Measurements from ENCODE around the gene XYLT1. TPM values are rescaled to one million over a fixed set of nuclear protein-coding genes. Genes with fewer than 3 reads are reported as not detected.

XYLT1 gene
- total RNA-seq, 1 donor from 2014 or later, result 14.7 TPM

DNA sequence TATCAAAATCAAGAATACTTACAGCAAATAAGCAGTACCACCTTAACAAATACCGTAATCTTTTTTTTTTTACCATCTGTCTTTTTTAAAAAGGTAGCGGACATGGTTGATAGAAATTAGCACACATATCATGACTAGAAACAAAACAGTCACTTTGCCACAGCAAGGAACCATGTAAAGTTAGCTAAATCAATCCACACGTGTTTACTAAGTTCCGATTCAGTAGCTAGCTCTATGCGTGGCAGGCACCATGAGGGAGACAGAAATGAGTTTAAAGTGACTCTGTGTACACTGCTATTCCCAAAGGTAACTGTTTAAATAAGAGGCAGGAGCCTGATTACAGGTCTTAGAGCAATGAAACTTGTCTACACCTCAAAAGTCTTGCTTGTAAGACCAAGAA is 108.6 kb downstream of the XYLT1 start:
- H3K27ac Mint-ChIP-seq, result peak overlapping the region; percentile 75
- intact Hi-C loops (cut with micrococcal nuclease), result loop anchor here (5.0 kb wide), 1 partner anchor 90 kb away; no protein-coding TSS in a partner anchor

DNA sequence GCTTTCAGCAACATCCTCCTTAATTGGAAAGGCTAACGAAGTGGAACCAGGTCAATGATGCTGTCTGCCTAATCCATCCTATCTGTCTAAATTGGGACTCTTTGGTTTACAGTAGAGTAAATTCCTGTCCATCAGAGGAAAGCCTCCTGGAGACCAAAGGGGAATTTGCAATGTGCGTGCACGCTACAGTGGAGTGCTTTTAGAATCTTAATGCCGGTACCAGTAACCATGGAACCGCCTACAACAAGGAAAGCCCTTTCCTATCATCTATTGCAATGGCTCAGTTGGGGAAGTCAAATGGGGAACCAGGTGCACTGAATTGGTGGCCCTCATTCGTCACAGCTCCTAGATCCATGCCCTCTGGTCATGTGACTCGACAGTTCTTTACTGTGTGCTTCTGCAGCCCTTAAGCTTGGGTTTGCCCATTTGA is 110.1 kb downstream of the XYLT1 start:
- peaks cover 19% of the 10 kb centered on the region for H3K36me3 Mint-ChIP-seq (ENCODE audit: low read depth)
- H3K27ac Mint-ChIP-seq, result peak overlapping the region; percentile 88
- H3K4me3 Mint-ChIP-seq, result no peak overlapping the region
- no peak for DNase-seq
- no peaks in the 10 kb centered on the region for H3K9me3 Mint-ChIP-seq
- intact Hi-C loops (cut with micrococcal nuclease), result loop anchor here (5.0 kb wide), 1 partner anchor 92 kb away; no protein-coding TSS in a partner anchor
- peaks cover 75% of the 10 kb centered on the region for H3K4me1 Mint-ChIP-seq
- H3K27me3 Mint-ChIP-seq, result no peaks in the 10 kb centered on the region

More for the DNA sequence above, 108.6 kb downstream of the XYLT1 start:
- no peak for DNase-seq
- H3K4me1 Mint-ChIP-seq, result peaks cover 85% of the 10 kb centered on the region
- H3K27me3 Mint-ChIP-seq, result no peaks in the 10 kb centered on the region
- no peak overlapping the region for H3K4me3 Mint-ChIP-seq
- H3K36me3 Mint-ChIP-seq (ENCODE audit: low read depth), result peaks cover 16% of the 10 kb centered on the region
- no peaks in the 10 kb centered on the region for H3K9me3 Mint-ChIP-seq

DNA sequence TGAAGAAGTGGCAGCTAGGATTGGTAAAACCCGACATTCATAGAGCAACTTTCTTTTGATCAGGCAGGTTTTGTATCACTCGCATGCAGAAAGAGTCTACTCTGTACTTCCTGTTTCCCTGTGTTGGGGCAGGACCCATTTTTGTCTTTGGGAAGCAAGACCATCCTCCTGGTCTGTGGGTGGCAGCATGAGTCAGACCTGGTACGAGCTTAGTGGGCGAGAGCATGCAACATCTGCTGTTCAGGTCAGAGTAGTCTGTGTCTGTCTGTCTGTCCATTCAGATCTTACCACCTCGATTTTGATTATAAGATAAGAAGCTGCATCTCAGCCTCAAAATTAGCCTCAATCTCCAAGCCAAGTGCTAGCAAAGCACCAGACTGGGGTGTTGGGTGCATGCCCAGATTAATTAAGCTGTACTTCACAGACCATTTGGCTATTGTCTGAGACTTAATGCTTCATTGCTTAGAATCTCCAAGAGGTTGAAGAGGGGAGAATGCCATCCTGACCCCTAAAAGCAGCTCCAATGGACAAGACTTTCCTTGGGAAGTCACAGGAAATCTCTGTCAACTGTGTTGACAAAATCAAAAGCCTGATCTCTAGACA is 110.9 kb downstream of the XYLT1 start:
- H3K27me3 Mint-ChIP-seq, result no peaks in the 10 kb centered on the region
- H3K4me1 Mint-ChIP-seq, result peaks cover 68% of the 10 kb centered on the region
- H3K27ac Mint-ChIP-seq, result peak overlapping the region; percentile 88
- peak overlapping the region; percentile 37 for H3K4me3 Mint-ChIP-seq
- peaks cover 24% of the 10 kb centered on the region for H3K36me3 Mint-ChIP-seq (ENCODE audit: low read depth)
- no peaks in the 10 kb centered on the region for H3K9me3 Mint-ChIP-seq
- peak; percentile 78 for DNase-seq
- intact Hi-C loops (cut with micrococcal nuclease), result loop anchor here (1.0 to 5.0 kb wide), 2 partner anchors 12 to 92 kb away; no protein-coding TSS in a partner anchor

DNA sequence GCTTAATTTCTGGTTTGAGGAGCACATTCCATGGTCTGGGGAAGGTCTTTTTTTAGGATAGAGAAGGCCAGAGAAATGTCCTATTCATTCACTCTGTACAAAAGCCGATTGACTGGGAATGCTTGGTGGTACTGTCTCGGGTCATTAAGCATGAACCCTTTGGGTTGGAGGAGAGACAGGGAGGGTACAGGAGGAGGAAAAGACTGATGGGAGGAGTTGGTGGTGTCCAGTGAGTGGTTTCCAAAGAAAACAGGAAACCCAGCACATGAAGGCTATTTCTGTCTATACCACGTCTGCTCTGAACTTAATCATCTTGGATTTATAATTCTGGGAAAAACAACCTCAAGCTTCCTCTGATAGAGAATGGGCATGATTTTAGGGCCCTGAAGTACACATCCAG is 111.9 kb downstream of the XYLT1 start:
- intact Hi-C loops (cut with micrococcal nuclease), result loop anchor here (1.0 kb wide), 1 partner anchor 11 kb away; no protein-coding TSS in a partner anchor
- no peak for DNase-seq
- Mint-ChIP-seq H3K4me3 (peak overlapping the region; percentile 37), H3K27me3 (no peaks in the 10 kb centered on the region), H3K4me1 (peaks cover 64% of the 10 kb centered on the region), H3K9me3 (no peaks in the 10 kb centered on the region), H3K27ac (peak overlapping the region; percentile 88), H3K36me3 (ENCODE audit: low read depth) (peaks cover 29% of the 10 kb centered on the region)

DNA sequence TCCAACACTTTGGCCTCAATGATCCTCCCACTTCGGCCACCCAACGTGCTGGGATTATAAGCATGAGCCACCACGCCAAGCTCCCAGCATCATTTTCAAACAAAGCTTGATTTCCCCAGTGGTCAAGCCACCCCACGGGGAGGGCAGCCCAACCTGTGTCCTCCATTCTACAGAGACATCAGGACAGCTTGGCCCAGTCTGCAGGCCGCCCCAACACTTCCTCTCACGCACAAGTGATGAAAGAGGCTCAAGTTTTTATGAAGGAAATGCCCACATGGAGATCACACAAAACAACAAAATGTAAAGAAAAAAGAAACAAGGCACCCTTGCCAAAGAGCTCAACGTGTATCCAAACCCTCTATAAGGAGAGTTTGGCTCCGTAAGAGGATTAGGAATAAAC is 112.4 kb downstream of the XYLT1 start:
- peak overlapping the region; percentile 88 for H3K27ac Mint-ChIP-seq
- H3K36me3 Mint-ChIP-seq (ENCODE audit: low read depth), result peaks cover 34% of the 10 kb centered on the region
- H3K4me3 Mint-ChIP-seq, result peak overlapping the region; percentile 37
- intact Hi-C loops (cut with micrococcal nuclease), result no loop called here
- no peak for DNase-seq
- H3K27me3 Mint-ChIP-seq, result no peaks in the 10 kb centered on the region
- H3K9me3 Mint-ChIP-seq, result no peaks in the 10 kb centered on the region
- H3K4me1 Mint-ChIP-seq, result peaks cover 65% of the 10 kb centered on the region

DNA sequence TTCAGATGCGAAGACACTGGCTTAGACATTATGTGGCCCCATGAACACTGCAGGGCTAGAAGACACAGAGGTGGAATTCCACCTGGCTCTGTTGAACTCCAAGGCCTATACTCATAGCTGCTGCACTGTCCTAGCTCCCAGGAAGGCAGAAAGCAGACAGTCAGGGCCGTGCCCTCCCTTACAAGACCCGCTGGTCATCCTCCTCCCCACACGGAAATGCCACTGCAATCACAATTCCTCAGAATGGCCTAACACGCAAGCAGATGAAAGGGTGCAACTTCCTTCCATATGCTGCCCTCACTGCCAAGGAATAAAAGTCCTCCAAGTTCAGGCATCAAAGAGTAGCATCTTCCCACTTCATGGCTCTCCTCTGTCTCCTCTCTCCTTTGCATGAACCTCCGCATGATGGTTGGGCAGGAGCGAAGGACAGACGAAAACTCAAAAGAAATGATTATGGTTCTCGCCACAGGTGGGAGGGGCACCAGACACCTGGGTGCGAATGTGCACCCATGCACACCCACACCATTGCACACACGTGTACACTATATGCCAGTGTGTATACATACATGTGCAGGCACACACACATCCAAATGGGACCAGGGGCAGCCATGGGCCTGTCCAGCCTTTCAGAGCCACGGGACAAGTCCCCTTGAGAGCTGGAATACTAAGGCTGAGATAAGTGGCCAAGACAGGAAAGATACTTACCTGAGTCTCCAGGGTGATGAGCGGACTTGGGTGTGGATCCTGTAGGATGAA is 113.3 kb downstream of the XYLT1 start:
- H3K4me1 Mint-ChIP-seq, result peaks cover 63% of the 10 kb centered on the region
- H3K27me3 Mint-ChIP-seq, result no peaks in the 10 kb centered on the region
- no peak overlapping the region for H3K4me3 Mint-ChIP-seq
- intact Hi-C loops (cut with micrococcal nuclease), result no loop called here
- no peaks in the 10 kb centered on the region for H3K9me3 Mint-ChIP-seq
- DNase-seq, result no peak
- peaks cover 31% of the 10 kb centered on the region for H3K36me3 Mint-ChIP-seq (ENCODE audit: low read depth)
- H3K27ac Mint-ChIP-seq, result no peak overlapping the region

DNA sequence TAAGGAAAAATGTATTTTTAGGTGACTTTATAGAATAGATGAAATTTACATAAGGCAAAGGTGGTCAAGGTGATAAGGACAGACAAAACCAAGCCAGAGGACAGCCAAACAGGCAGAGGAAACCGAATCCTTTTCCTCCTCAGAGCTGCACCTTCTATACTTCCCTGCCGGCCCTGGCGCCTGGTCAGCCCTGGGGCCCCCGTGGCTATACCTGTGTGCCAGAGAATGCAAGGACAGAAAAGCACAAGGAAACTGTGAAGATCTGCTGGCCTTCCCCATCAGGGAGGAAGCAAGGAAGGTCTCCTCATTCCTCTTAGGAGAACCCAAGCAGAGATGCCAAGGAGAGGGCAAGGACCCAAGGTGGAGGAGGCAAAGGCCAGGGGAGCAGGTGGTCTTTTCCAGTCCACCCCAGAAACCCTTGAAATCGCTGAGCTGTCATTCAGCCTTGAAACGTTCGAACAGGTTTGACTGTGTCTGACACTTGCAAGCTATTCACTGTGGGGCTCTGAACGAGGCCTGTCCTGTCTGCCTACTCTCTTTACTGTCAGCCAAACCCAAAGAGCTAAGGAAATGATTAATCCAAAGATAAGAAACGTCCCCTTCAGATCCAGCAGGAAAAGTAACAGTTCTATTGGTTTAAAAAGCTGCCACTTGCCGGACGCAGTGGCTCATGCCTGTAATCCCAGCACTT is 114.4 kb downstream of the XYLT1 start:
- H3K36me3 Mint-ChIP-seq (ENCODE audit: low read depth), result peaks cover 31% of the 10 kb centered on the region
- DNase-seq, result no peak
- H3K4me1 Mint-ChIP-seq, result peaks cover 64% of the 10 kb centered on the region
- H3K27me3 Mint-ChIP-seq, result no peaks in the 10 kb centered on the region
- H3K9me3 Mint-ChIP-seq, result no peaks in the 10 kb centered on the region
- intact Hi-C loops (cut with micrococcal nuclease), result no loop called here
- H3K4me3 Mint-ChIP-seq, result no peak overlapping the region
- H3K27ac Mint-ChIP-seq, result no peak overlapping the region

DNA sequence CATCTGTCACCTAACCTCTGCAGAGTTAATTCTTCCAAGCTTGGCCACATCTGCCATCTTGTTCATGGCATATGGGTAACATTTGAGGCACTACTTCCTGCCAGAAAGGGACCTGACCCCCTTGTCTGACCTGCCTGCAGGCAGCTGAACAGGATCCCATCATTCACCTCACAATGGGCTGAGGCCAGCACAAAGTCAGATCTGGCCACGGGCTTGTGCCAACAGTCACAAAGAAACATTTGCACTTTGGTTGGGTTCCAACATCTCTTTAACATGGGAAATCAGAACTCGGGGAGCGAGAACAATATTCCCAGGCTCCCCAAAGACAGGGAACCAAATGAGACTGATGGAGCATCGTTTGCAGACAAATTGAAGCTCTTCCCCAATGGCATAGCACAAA is 116.1 kb downstream of the XYLT1 start:
- peaks cover 54% of the 10 kb centered on the region for H3K4me1 Mint-ChIP-seq
- no peak for DNase-seq
- no peaks in the 10 kb centered on the region for H3K27me3 Mint-ChIP-seq
- H3K4me3 Mint-ChIP-seq, result no peak overlapping the region
- H3K9me3 Mint-ChIP-seq, result no peaks in the 10 kb centered on the region
- intact Hi-C loops (cut with micrococcal nuclease), result no loop called here
- H3K27ac Mint-ChIP-seq, result no peak overlapping the region
- H3K36me3 Mint-ChIP-seq (ENCODE audit: low read depth), result peaks cover 35% of the 10 kb centered on the region

DNA sequence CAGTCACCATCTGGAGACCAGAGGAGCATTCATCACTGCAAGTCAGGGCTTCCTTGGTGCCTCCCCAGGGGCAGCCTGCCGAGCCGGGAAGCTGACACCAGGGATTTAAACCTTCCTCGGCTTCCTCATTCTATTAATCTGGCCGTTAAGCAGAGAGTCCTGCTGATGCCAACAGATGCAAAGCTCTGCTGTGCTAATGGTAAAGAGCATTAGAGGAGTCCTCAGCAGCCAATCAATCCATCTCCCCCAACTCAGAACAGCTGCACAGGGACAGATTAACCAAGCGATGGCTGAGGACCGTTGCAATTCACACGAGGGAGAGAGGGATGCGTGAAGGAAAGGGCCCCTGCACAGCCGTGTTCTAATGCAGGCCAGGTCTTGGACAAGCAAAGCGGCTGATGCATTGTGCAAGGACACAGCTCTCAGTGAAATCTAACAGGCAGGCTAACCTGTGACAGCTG is 116.6 kb downstream of the XYLT1 start:
- Mint-ChIP-seq H3K27me3 (no peaks in the 10 kb centered on the region), H3K4me3 (no peak overlapping the region), H3K36me3 (ENCODE audit: low read depth) (peaks cover 37% of the 10 kb centered on the region), H3K27ac (no peak overlapping the region), H3K4me1 (peaks cover 53% of the 10 kb centered on the region), H3K9me3 (no peaks in the 10 kb centered on the region)
- no peak for DNase-seq
- intact Hi-C loops (cut with micrococcal nuclease), result no loop called here

DNA sequence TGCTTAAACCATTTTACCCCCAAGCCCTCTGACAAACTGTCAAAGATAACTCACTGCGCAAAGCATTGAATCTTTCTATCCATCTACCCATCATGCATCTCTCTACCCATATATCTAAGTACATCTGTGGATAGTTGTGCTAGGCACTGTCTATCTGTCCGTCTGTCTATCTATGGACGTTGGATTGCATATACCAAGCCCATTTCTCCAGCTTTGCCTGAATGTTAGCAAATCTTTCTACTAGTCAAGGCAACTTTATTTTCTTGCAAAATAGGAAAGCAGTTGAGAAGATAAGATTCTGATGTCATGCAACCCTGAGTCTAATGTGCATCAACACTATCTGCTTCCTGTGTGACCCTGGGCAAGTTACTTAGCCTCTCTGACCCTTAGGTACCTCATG is 117.2 kb downstream of the XYLT1 start:
- Mint-ChIP-seq H3K27me3 (no peaks in the 10 kb centered on the region), H3K4me3 (no peak overlapping the region), H3K9me3 (peaks cover 3% of the 10 kb centered on the region), H3K4me1 (peaks cover 53% of the 10 kb centered on the region), H3K27ac (no peak overlapping the region), H3K36me3 (ENCODE audit: low read depth) (peaks cover 42% of the 10 kb centered on the region)
- DNase-seq, result no peak
- intact Hi-C loops (cut with micrococcal nuclease), result no loop called here

DNA sequence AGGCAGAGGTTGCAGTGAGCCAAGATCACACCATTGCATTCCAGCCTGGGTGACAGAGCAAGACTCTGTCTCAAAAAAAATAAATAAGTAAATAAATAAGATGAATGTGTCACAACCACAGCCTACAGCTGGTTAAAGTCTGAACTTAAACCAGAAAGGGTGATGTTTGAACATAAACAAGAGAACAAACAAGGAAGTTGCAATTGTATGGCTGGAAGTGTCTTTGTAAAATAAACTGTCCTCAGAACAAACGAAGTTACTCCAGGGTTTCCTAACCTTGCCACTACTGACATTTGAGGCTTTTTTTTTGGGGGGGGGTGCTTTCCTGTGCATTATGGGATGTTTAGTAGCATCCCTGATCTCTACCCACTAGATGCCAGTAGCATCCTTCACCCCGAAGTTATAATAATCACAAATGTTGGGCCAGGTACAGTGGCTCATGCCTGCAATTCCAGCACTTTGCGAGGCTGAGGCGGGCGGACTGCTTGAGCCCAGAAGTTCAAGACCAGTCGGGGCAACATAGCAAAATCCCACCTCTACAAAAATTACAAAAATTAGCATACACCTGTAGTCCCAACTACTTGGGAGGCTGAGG is 119.2 kb downstream of the XYLT1 start:
- H3K36me3 Mint-ChIP-seq (ENCODE audit: low read depth), result peaks cover 35% of the 10 kb centered on the region
- H3K27ac Mint-ChIP-seq, result no peak overlapping the region
- intact Hi-C loops (cut with micrococcal nuclease), result no loop called here
- DNase-seq, result no peak
- H3K9me3 Mint-ChIP-seq, result peaks cover 4% of the 10 kb centered on the region
- H3K27me3 Mint-ChIP-seq, result no peaks in the 10 kb centered on the region
- peaks cover 60% of the 10 kb centered on the region for H3K4me1 Mint-ChIP-seq
- no peak overlapping the region for H3K4me3 Mint-ChIP-seq

DNA sequence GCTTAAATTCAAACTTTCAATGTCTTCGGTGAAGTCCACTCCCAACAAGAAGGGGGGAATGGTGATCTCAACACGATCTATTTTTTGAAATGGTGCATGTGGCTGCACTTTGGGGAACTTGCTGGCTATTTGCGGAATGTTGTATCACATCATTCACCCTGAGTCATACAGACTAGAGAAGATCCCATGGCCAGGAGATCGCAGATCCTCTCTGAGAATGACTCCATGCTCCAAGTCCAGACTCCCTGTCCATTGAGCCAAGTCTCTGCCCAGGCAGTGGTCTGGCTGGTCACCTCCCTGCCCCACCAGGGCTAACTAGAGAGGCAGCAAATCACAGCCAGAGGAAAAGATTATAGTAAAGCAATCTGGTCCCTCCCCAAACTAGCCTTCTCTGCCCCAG is 120.6 kb downstream of the XYLT1 start:
- peak overlapping the region; percentile 4 for H3K27ac Mint-ChIP-seq
- no peaks in the 10 kb centered on the region for H3K27me3 Mint-ChIP-seq
- peaks cover 65% of the 10 kb centered on the region for H3K4me1 Mint-ChIP-seq
- H3K36me3 Mint-ChIP-seq (ENCODE audit: low read depth), result peaks cover 30% of the 10 kb centered on the region
- intact Hi-C loops (cut with micrococcal nuclease), result no loop called here
- no peak overlapping the region for H3K4me3 Mint-ChIP-seq
- H3K9me3 Mint-ChIP-seq, result peaks cover 4% of the 10 kb centered on the region
- no peak for DNase-seq

DNA sequence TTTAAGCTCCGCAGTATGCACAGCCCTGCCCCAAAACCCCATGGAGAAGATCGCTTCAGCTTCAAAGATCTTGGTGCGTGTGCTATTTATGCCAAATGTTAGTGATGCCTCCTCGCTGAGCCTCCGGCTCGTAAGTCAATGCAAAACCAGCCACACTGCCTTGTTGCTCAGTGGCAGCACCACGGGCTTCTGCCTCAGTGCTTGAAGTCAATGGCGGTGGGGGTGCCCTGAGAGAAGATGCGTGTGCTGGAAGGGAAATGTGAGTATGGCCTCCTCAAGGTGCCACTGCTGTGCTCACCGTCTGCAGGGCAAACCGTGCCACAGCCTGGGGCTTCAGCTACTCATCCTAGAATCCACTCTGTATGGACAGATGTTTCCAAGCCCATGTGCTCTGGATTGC is 121.9 kb downstream of the XYLT1 start:
- H3K27ac Mint-ChIP-seq, result peak overlapping the region; percentile 99
- peaks cover 71% of the 10 kb centered on the region for H3K4me1 Mint-ChIP-seq
- H3K27me3 Mint-ChIP-seq, result no peaks in the 10 kb centered on the region
- peak overlapping the region; percentile 23 for H3K4me3 Mint-ChIP-seq
- intact Hi-C loops (cut with micrococcal nuclease), result loop anchor here (1.0 kb wide), 1 partner anchor 10 kb away; no protein-coding TSS in a partner anchor
- H3K9me3 Mint-ChIP-seq, result peaks cover 4% of the 10 kb centered on the region
- DNase-seq, result no peak
- H3K36me3 Mint-ChIP-seq (ENCODE audit: low read depth), result peaks cover 22% of the 10 kb centered on the region
